ENCODE data around the gene SMIM5.
"Not testable (repeated sequence)": the region's sequence is repeated elsewhere in the genome, so short reads cannot be mapped to it uniquely, and the experiment has no call there.

Gene SMIM5

GRCh38 chr17:75632863-75633485 lies at the start of gene SMIM5:
Gene SMIM5 (plus strand): TSS chr17:75633434. CDS start chr17:75640202, 6,768 bp downstream.
- DNase-seq (ENCODE audit: low read depth in 2 of 2), result peak; percentile 55

GRCh38 chr17:75584849-75585175 lies 48.4 kb upstream of the SMIM5 start:
- no peak for DNase-seq (ENCODE audit: low read depth in 2 of 2)

GRCh38 chr17:75587675-75588595 lies 45.3 kb upstream of the SMIM5 start, which contains the start of gene MYO15B:
Gene MYO15B (plus strand): TSS chr17:75587800. CDS start chr17:75588058, 258 bp downstream.
- peak; percentile 19 to 49 for DNase-seq (ENCODE audit: low read depth in 2 of 2)

- DNase-seq (ENCODE audit: low read depth in 2 of 2), result no peak
These were observed 44.6 kb upstream of the SMIM5 start for GRCh38 chr17:75588596-75589011.

- peak; percentile 83 to 90 for DNase-seq (ENCODE audit: low read depth in 2 of 2)
These were observed 44.0 kb upstream of the SMIM5 start for GRCh38 chr17:75589012-75589918.

GRCh38 chr17:75589919-75590303 lies 43.3 kb upstream of the SMIM5 start:
- no peak for DNase-seq (ENCODE audit: low read depth in 2 of 2)

GRCh38 chr17:75590314-75590761 lies 42.9 kb upstream of the SMIM5 start:
- no peak for DNase-seq (ENCODE audit: low read depth in 2 of 2)

GRCh38 chr17:75590849-75591721 lies 42.1 kb upstream of the SMIM5 start:
- DNase-seq (ENCODE audit: low read depth in 2 of 2), result no peak

- no peak for DNase-seq (ENCODE audit: low read depth in 2 of 2)
These were observed 41.4 kb upstream of the SMIM5 start for GRCh38 chr17:75591722-75592302.

GRCh38 chr17:75592348-75593020 lies 40.8 kb upstream of the SMIM5 start:
- DNase-seq (ENCODE audit: low read depth in 2 of 2), result no peak

GRCh38 chr17:75593430-75593829 lies 39.8 kb upstream of the SMIM5 start:
- not testable (repeated sequence) for DNase-seq (ENCODE audit: low read depth in 2 of 2)

GRCh38 chr17:75594499-75595283 lies 38.5 kb upstream of the SMIM5 start:
- no peak for DNase-seq (ENCODE audit: low read depth in 2 of 2)

GRCh38 chr17:75595284-75595919 lies 37.8 kb upstream of the SMIM5 start:
- DNase-seq (ENCODE audit: low read depth in 2 of 2), result no peak

GRCh38 chr17:75595920-75596313 lies 37.3 kb upstream of the SMIM5 start:
- no peak for DNase-seq (ENCODE audit: low read depth in 2 of 2)

GRCh38 chr17:75596320-75597087 lies 36.7 kb upstream of the SMIM5 start:
- DNase-seq (ENCODE audit: low read depth in 2 of 2), result no peak

- DNase-seq (ENCODE audit: low read depth in 2 of 2), result no peak
These were observed 31.9 kb upstream of the SMIM5 start for GRCh38 chr17:75601057-75601987.

- no peak for DNase-seq (ENCODE audit: low read depth in 2 of 2)
These were observed 30.6 kb upstream of the SMIM5 start for GRCh38 chr17:75602644-75603043.

Data from stimulated activated CD8-positive, alpha-beta memory T cell treated with anti-CD3 and anti-CD28 coated beads, Interleukin-15, amount 100 ng/mL, for 4 hours (primary cell).